A172 (cell line): ENCODE data around the gene MIEN1. TPM values are rescaled to one million over a fixed set of nuclear protein-coding genes. Genes with fewer than 3 reads are reported as not detected.
"Not testable (repeated sequence)": the region's sequence is repeated elsewhere in the genome, so short reads cannot be mapped to it uniquely, and the experiment has no call there.

Experiments used
- DNase-seq: peaks from one replicate; pipeline ENCODE4 v3.0.0-alpha.2; 2015; ENCODE audit warnings: low spot score
- total RNA-seq: library from RNA; depleted of rRNA; stranded (reverse); fragments of >200 nt; shearing (Covaris generic); gene quantifications from 2 replicates; pipeline ENCODE4 v1.2.3, GENCODE V29; 2014

Gene MIEN1
- total RNA-seq, 1 experiment from 2014 or later = 111 TPM

DNA sequence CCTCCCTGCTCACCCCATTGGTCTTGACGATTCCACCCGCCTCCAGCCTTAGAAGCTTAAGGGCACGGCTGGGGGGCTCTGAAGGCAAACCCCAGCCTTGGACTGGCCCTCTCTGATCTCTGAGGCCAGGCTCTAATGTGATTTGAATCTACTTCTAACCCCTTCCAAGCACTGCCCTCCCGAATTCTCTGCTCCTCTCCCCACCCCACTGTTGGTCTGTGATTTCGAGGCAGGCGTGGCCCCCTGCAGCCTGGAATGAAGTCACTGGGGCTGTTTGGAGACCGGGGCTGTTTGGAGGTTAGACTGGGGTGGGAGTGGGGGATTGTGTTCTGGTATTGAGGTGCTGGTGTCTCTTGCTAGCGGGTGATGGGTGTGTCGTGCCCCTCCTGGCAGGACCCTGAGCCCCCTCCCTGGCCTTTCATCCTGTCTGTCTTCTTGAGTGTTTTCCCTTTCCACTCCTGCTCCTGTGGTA, 9.6 kb upstream of the MIEN1 start:
- no peak for DNase-seq

DNA sequence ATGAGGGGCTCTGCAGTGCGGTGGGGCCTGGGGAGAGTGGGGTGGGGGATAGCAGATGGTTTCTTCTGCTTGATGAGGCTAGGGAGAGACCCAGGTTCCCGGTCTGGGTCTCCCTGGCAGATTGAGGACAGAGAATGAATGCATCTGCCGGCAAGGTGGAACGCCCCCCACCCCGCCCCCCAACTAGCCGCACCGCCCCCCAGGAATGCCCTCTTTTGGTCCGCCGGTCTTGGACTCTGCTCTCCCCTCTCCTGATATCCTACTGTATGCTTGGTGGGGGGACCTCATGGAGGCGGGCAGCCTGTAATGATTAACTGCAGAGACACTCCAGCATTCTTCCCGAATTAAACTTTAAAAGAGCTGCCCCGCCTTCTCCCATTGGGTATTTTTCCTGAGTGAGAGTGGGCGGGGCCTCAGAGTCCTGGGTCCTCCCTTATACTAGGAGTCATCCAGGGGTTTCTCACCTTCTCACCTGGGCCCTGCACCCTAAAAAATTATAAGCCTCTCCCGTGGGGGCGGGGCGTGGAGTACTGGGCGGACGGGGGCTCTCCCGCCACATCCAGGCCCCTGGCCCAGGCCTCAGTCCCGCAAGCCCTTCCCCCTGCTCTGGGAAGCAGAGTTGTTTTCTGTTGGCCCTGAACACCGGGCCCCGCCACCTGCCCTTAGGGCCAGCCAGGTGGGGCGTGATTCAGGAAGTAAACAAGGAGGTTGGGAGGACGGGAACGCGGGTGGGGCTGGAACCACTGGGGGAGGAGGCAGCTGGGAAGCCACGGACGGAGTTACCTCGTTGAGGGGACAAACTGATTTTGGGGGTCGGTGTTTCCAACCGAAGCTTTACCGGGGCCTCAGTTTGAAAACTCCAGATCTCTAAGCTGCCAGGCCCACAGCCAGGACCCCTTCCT, 8.9 kb upstream of the MIEN1 start:
- peak; percentile 16 for DNase-seq

DNA sequence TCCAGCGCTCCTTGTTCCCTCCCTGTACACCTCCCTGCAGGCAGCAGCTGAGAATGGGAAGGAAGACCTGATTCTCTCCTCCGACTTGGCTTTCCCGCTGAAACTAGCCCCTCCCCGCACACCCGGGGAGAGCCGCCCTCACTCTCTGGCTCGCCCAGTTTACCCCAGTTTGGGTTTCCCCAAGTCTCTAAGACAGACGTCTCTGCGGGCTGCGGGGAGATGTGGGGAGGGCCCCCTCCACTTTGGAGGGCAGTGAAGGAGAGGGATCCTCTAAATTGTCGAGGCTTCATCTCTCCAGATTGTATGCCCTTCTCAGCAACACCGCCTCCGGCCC, 8.2 kb upstream of the MIEN1 start:
- no peak for DNase-seq

DNA sequence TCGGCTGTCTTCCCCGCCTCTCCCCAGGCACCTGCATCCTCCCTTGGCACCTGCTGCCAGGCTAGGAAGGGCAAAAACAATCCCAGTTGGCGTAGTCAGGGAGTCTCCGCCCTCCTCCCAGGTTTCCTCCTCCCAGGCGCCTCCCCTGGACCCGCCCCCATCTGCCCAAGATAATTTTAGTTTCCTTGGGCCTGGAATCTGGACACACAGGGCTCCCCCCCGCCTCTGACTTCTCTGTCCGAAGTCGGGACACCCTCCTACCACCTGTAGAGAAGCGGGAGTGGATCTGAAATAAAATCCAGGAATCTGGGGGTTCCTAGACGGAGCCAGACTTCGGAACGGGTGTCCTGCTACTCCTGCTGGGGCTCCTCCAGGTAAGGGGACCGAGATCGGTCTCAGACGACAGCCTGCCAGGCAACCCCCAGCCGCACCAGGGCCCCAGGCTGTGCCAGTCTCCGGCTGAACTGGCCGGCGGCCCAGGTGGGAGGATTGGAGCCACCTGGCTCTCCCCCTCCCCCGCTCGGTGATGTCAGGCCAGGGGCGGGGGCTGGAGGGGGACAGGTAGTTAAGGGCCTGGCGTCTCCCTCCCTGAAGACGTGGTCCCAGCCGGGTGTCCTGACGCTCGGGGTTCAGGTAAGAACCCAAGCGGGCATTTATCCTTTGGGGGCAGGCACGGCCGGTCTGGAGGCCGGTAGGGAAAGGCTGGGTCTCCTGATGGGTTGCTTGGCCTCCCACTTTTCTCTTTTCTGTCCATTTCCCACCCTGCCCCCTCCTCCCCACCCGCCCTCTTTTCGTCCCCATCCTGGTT, 7.6 kb upstream of the MIEN1 start, which contains the start of gene GRB7:
TSS of gene GRB7 (plus strand) at position 179 of the 808 bp plus-strand sequence. CDS start 4,364 bp downstream, outside the sequence.
- DNase-seq = no peak

DNA sequence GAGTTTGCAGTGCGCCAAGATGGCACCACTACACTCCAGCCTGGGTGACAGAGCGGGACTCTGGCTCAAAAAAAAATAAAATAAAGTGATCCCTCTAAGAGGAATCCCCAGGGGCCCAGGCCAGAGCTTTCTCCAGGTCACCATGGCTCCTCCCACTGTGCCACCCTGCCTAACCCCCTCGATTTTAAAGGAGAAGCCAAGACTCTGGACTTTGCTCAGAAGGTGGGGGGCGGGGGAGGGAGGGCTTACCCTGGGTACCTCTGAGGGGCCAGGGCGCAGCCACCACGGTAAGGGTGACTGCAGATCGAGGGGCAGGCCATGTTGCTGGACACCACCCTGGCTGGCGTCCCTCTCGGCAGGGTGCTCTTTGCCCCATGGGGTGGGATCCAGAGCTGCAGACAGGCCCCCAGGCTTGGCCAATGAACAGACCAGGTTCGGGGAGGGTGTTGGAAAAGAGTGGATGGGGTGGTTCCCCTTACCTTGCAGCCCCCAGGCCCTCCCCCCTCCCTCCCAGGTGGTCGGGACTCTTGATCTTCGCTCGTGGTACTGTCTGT, 7.0 kb upstream of the MIEN1 start:
- DNase-seq = no peak

DNA sequence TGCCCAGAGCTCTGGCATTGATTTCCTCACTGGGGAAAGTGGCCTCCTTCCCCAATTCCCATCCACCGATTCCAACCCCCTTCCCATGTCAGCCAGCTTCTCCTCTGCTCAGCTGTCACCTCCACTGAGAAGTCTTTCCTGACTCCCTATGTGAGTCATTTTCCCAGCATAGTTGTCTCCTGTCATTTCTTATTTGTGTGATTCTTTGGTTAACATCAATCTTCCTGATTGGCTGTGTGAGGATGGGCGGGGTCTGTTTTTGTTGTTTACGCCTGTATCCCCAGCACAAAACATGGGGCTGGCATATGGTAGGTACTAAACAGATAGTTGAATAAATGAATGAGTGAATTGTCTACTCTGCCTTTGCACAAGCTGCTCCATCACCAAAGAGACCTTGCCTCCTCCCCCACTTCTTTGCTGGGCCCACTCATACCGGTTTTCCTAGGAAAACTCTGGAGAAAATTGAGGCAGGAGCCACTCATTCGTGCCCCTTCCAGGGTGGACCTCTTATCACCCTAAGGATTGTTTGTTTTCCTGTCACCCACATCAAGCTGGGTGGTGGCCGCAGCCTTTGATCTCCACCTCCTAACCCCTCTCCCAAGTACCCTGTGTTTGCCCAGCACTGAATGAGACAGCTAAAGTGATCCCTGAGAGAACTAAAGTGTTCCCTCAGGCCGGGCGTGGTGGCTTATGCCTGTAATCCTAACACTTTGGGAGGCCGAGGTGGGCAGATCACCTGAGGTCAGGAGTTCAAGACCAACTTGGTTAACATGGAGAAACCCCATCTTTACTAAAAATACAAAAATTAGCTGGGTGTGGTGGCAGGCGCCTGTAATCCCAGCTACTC, 6.2 kb upstream of the MIEN1 start:
- DNase-seq = peak; percentile 62

DNA sequence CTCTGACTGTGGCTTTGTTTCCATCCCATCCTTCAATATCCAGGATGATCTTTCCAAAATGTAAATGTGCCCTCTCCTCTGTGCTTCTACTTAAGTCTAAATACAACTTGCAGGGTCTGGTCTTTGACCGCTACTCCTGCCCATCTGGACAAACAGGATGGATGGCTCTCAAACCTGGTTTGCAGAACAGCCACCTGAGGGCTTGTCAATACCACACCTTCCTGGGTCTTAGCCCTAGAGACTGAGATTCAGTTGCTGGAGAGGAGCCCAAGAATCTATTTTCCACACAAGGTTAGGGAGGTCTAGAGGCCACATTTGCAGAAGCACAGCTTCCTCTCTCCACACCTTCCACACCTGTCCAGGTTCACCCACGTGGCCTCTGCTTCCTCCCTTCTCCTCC, 5.5 kb upstream of the MIEN1 start:
- no peak for DNase-seq

DNA sequence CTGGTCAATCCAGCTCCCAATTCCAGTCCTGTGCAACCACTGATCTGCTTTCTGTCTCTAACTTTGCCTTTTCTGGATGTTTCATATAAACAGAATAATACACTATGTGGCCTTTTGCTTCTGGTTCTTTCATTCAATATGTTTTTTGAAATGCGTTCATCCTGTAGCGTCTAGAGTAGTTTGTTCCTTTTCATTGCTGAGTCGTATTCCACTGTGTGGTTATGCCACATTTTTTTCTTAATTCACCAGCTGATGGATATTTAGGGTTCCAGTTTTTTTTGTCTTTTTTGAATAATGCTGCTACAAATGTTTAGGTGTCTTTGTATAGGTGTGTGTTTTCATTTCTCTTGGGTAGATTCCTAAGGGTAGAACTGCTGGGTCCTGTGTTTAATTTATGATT, 2.3 kb upstream of the MIEN1 start:
- no peak for DNase-seq

DNA sequence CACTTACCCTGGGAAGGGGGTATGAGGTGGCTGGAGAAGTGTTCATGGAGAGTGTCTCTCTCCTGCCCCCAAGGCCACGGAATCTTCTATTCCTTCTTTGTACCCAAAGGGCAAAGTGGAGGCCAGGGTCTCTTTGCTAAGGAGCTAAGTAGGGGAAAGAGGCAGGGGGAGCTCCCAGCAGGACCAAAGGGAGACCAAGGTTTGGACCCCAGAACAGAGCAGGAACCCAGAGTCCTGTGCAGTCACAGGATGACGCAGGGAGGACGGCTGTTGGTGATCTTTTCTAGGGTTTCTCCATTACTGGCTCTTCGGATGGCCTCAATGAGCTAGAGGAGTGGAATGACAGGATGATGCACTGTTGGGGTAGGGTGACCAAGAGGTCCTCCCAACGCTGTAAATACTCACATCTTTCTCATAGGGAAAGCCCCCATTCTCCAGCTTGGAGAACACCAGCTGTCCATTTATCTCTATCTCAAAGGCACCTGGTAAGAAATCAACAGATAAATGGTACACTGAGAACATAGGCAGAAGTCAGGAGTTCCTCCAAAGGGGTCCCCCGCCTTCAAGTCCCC, 966 bp downstream of the MIEN1 start:
- peak; percentile 38 for DNase-seq

DNA sequence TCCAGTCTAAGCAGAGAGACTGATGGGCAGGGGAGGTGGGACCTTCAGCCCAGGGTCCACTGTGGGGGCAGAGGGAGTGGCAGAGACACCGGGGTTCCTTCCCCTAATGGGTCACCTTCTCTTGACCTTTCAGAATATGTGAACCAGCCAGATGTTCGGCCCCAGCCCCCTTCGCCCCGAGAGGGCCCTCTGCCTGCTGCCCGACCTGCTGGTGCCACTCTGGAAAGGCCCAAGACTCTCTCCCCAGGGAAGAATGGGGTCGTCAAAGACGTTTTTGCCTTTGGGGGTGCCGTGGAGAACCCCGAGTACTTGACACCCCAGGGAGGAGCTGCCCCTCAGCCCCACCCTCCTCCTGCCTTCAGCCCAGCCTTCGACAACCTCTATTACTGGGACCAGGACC, 2.8 kb downstream of the MIEN1 start:
- no peak for DNase-seq

DNA sequence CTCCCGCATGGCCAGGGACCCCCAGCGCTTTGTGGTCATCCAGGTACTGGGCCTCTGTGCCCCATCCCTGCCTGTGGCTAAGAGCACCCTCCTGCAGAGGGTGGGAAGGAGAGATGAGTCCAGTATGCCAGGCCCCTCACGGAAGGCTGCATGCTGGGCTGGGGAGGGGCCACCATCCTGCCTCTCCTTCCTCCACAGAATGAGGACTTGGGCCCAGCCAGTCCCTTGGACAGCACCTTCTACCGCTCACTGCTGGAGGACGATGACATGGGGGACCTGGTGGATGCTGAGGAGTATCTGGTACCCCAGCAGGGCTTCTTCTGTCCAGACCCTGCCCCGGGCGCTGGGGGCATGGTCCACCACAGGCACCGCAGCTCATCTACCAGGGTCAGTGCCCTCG, 3.7 kb downstream of the MIEN1 start:
- DNase-seq = no peak

DNA sequence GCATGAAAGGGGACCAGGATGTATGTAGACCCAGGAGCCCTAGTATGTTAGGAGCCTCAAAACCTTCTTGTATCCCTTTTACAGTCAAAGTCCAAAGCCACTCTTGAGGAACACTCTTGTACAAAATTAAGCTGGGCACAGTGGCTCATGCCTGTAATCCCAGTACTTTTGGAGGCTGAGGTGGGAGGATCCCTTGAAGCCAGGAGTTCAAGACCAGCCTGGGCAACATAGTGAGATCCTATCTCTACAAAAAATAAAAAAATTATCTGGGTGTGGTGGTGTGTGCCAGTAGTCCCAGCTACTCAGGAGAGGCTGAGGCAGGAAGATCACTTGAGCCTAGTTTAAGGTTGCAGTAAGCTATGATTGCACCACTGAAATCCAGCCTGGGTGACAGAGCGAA, 4.4 kb downstream of the MIEN1 start:
- DNase-seq = not testable (repeated sequence)

DNA sequence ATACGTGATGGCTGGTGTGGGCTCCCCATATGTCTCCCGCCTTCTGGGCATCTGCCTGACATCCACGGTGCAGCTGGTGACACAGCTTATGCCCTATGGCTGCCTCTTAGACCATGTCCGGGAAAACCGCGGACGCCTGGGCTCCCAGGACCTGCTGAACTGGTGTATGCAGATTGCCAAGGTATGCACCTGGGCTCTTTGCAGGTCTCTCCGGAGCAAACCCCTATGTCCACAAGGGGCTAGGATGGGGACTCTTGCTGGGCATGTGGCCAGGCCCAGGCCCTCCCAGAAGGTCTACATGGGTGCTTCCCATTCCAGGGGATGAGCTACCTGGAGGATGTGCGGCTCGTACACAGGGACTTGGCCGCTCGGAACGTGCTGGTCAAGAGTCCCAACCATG, 5.6 kb downstream of the MIEN1 start:
- no peak for DNase-seq

DNA sequence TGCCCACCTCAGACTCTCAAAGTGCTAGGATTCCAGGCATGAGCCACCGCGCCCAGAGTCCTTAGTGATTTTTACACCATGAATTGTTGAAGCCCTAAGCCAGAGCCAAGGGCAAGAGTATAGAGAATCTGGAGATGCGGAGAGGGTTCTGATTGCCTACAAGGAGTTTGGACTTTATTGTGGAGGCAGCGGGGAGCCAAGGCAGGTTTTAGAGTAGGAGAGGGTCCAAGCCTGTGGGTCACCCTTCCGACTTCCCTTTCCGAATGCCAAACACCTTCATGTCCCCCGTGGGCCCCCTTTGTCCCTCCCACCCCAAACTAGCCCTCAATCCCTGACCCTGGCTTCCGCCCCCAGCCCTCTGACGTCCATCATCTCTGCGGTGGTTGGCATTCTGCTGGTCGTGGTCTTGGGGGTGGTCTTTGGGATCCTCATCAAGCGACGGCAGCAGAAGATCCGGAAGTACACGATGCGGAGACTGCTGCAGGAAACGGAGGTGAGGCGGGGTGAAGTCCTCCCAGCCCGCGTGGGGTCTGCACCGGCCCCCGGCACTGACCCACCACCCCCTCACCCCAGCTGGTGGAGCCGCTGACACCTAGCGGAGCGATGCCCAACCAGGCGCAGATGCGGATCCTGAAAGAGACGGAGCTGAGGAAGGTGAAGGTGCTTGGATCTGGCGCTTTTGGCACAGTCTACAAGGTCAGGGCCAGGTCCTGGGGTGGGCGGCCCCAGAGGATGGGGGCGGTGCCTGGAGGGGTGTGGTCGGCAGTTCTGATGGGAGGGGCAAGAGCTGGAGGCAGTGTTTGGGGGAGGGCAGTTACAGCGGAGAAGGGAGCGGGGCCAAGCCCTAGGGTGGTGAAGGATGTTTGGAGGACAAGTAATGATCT, 7.1 kb downstream of the MIEN1 start:
- DNase-seq = no peak

DNA sequence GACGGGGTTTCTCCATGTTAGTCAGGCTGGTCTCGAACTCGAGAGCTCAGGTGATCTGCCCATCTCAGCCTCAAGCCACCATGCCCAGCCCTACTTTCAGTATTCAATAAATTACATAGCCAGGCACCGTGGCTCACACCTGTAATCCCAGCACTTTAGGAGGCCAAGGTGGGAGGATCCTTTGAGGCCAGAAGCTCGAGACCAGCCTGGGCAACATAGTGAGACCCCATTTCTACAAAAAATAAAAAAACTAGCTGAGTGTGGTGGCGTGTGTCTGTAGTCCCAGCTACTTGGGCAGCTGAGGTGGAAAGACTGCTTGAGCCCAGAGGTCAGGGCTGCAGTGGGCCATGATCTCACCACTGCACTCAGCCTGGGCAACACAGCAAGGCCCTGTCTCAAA, 8.2 kb downstream of the MIEN1 start:
- no peak for DNase-seq

DNA sequence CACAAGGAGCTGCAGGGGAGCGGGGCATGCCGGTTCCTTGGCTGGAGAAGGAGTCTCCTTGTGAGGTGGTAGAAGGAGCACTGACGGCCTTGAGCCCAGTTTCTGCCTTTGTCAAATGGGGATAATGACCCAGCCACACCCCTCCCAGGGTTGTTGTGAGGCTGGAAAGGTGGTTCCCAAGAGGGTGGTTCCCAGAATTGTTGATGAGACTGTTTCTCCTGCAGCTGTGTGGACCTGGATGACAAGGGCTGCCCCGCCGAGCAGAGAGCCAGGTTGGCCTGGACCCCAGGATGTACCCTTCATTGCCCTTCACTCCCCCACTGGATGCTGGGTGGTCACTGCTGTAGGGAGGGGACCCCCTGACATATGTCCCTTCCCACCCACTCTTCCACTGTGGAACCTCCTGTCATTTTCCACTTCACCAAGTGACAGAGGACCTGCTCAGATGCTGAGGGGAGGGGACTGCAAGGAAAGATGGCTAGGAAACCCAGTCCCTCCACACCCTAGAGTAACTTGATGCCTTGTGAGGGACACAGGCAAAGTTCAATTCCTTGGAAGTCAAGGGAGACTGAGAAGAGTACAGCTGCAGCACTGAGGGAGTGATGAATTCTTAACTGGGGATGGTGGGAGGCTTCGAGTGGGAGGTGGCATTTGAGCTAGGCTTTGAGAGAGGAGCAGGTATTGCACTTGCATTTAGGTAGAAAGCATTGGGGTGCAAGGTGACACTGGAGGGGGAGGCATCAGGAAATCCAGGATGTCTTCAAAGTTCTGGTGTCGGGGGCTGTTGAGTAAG, 10.6 kb downstream of the MIEN1 start:
- no peak for DNase-seq

DNA sequence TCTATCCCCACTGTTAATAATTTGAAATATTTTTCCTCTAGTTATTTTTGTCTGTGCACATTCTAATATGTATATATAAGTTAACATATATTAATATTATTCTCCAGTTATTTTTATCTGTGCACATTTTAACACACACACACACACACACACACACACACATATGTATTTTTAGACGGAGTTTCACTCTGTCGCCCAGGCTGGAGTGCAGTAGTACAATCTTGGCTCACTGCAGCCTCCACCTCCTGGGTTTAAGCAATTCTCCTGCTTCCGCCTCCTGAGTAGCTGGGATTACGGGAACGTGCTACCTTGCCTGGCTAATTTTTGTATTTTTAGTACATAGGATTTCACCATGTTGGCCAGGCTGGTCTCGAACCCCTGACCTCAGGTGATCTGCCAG, 12.7 kb downstream of the MIEN1 start:
- DNase-seq = no peak

DNA sequence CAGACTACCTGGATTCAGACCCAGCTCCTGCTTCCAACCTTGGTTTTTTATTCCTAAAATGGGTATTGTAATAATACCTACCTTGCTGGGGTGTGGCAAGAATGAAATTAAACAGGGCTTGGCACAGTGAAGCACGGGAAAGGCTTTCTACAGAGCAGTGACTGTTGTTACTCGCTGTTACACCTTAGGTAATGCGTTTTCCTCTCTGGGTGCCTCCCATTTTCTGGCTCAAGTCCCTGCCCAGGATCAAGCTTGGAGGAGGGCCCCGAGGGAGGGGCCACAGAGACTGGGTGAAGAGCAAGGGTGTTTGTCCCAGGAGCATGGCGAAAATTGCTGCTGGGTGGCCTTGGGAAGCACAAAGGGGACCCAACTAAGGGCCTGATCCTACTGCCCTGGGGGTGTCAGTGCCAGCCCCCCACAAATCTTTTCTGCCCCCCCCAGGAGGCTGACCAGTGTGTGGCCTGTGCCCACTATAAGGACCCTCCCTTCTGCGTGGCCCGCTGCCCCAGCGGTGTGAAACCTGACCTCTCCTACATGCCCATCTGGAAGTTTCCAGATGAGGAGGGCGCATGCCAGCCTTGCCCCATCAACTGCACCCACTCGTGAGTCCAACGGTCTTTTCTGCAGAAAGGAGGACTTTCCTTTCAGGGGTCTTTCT, 13.3 kb downstream of the MIEN1 start:
- DNase-seq = no peak
